GM19397 (cell line): ENCODE data around the gene RPS14.

Source experiments
- ATAC-seq: cut with Tn5 transposase; IDR thresholded peaks from one replicate; pipeline ENCODE4 v1.9.1; 2021; ENCODE audit warnings: mild to moderate bottlenecking, moderate library complexity; ENCODE audit not compliant: unreplicated experiment

Gene RPS14

GRCh38 chr5:150449517-150450339 lies at the start of gene RPS14:
RPS14 (minus strand) TSS chr5:150449739; CDS start chr5:150447733, 2,006 bp downstream.
- ATAC-seq: peak; percentile 92

GRCh38 chr5:150498971-150499370 lies 49.4 kb upstream of the RPS14 start:
- no peak for ATAC-seq

- ATAC-seq: no peak
These were observed 49.0 kb upstream of the RPS14 start for GRCh38 chr5:150498501-150498900.

GRCh38 chr5:150497989-150498317 lies 48.4 kb upstream of the RPS14 start:
- ATAC-seq: no peak

GRCh38 chr5:150497274-150497988 lies 47.9 kb upstream of the RPS14 start:
- no peak for ATAC-seq

- ATAC-seq: no peak
These were observed 47.0 kb upstream of the RPS14 start for GRCh38 chr5:150496534-150496933.

- no peak for ATAC-seq
These were observed 46.6 kb upstream of the RPS14 start for GRCh38 chr5:150496098-150496497.

- no peak for ATAC-seq
These were observed 43.1 kb upstream of the RPS14 start for GRCh38 chr5:150492621-150493020.

GRCh38 chr5:150491876-150492275 lies 42.3 kb upstream of the RPS14 start:
- ATAC-seq: no peak

- no peak for ATAC-seq
These were observed 41.2 kb upstream of the RPS14 start for GRCh38 chr5:150490754-150491153.

GRCh38 chr5:150490296-150490669 lies 40.7 kb upstream of the RPS14 start:
- ATAC-seq: no peak

- ATAC-seq: peak; percentile 74
These were observed 40.1 kb upstream of the RPS14 start for GRCh38 chr5:150489360-150490295.

- no peak for ATAC-seq
These were observed 39.2 kb upstream of the RPS14 start for GRCh38 chr5:150488519-150489359.

GRCh38 chr5:150487199-150488061 lies 37.9 kb upstream of the RPS14 start:
- no peak for ATAC-seq

- ATAC-seq: peak; percentile 35
These were observed 37.1 kb upstream of the RPS14 start for GRCh38 chr5:150486402-150487198.

GRCh38 chr5:150485693-150486401 lies 36.3 kb upstream of the RPS14 start:
- ATAC-seq: peak; percentile 24

- ATAC-seq: no peak
These were observed 35.6 kb upstream of the RPS14 start for GRCh38 chr5:150484964-150485692.
